Measurements from ENCODE around the gene PDCD4.

DNA sequence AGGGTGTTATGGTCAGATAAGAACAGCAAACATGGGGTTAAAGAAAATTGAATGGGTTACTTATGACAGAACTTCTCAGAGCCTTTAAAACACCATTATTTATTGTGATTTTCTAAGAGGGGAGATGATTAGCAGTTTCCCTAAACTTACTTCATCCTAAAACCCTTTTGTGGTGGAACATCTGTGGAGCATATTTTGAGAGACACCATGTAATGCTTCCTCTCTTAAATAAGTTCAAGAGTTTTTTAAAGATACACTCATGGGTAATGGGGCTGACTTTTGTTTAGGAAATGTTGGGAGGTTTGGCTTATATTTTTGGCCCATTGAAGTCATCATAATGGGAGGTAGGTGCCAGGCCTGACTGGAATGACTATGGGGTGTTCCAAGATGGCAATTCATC is 8.4 kb upstream of the PDCD4 start:
- TF ChIP-seq, protein P1, sequence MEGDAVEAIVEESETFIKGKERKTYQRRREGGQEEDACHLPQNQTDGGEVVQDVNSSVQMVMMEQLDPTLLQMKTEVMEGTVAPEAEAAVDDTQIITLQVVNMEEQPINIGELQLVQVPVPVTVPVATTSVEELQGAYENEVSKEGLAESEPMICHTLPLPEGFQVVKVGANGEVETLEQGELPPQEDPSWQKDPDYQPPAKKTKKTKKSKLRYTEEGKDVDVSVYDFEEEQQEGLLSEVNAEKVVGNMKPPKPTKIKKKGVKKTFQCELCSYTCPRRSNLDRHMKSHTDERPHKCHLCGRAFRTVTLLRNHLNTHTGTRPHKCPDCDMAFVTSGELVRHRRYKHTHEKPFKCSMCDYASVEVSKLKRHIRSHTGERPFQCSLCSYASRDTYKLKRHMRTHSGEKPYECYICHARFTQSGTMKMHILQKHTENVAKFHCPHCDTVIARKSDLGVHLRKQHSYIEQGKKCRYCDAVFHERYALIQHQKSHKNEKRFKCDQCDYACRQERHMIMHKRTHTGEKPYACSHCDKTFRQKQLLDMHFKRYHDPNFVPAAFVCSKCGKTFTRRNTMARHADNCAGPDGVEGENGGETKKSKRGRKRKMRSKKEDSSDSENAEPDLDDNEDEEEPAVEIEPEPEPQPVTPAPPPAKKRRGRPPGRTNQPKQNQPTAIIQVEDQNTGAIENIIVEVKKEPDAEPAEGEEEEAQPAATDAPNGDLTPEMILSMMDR (conservative IDR thresholded peaks at IDR 0.05; ENCODE audit: low read length): no peak
- no peak for TF ChIP-seq EZH2phosphoT487 (IDR thresholded peaks at IDR 0.05; ENCODE audit: borderline replicate concordance, low read depth, low read length)
